Measurements from ENCODE around the gene ORAI3.

The ORAI3 gene

GRCh38 chr16:30903596-30903995 lies 45.3 kb upstream of the ORAI3 start:
- TF ChIP-seq, protein P1, sequence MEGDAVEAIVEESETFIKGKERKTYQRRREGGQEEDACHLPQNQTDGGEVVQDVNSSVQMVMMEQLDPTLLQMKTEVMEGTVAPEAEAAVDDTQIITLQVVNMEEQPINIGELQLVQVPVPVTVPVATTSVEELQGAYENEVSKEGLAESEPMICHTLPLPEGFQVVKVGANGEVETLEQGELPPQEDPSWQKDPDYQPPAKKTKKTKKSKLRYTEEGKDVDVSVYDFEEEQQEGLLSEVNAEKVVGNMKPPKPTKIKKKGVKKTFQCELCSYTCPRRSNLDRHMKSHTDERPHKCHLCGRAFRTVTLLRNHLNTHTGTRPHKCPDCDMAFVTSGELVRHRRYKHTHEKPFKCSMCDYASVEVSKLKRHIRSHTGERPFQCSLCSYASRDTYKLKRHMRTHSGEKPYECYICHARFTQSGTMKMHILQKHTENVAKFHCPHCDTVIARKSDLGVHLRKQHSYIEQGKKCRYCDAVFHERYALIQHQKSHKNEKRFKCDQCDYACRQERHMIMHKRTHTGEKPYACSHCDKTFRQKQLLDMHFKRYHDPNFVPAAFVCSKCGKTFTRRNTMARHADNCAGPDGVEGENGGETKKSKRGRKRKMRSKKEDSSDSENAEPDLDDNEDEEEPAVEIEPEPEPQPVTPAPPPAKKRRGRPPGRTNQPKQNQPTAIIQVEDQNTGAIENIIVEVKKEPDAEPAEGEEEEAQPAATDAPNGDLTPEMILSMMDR (IDR thresholded peaks at IDR 0.05; ENCODE audit: low read depth, low read length): no peak
- H3K4me3 ChIP-seq (ENCODE audit: low read depth, low read length): no peak overlapping the region

- TF ChIP-seq, protein P1 (IDR thresholded peaks at IDR 0.05; ENCODE audit: low read depth, low read length): no peak
- H3K4me3 ChIP-seq (ENCODE audit: low read depth, low read length): no peak overlapping the region
Observed at GRCh38 chr16:30904114-30904780, 44.6 kb upstream of the ORAI3 start.

DNA sequence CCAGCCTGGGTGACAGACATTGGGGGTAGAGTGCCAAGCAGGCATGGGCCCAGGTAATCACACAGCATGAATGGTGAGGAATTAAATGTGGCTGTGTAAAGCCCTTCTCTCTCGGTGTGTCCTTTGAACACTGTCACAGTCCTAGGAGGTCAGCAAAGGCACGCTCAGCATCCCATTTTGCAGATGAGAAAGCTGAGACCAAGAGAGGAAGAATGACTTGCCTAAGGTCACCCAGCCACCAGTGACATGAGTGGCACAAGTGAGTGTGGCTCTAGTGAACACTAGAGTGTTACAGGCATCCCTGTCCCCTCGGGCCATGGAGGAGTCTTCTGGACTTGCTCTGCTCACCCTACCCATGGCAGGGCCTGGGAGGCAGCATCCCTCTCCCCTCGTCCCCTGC lies 41.8 kb upstream of the ORAI3 start:
- TF ChIP-seq, protein P1 (IDR thresholded peaks at IDR 0.05; ENCODE audit: low read depth, low read length): no peak
- no peak overlapping the region for H3K4me3 ChIP-seq (ENCODE audit: low read depth, low read length)

- no peak overlapping the region for H3K4me3 ChIP-seq (ENCODE audit: low read depth, low read length)
- TF ChIP-seq, protein P1 (IDR thresholded peaks at IDR 0.05; ENCODE audit: low read depth, low read length): no peak
Observed at GRCh38 chr16:30910427-30911029, 38.3 kb upstream of the ORAI3 start.

GRCh38 chr16:30912794-30913412 lies 36.0 kb upstream of the ORAI3 start:
- TF ChIP-seq, protein P1 (IDR thresholded peaks at IDR 0.05; ENCODE audit: low read depth, low read length): no peak
- H3K4me3 ChIP-seq (ENCODE audit: low read depth, low read length): no peak overlapping the region

DNA sequence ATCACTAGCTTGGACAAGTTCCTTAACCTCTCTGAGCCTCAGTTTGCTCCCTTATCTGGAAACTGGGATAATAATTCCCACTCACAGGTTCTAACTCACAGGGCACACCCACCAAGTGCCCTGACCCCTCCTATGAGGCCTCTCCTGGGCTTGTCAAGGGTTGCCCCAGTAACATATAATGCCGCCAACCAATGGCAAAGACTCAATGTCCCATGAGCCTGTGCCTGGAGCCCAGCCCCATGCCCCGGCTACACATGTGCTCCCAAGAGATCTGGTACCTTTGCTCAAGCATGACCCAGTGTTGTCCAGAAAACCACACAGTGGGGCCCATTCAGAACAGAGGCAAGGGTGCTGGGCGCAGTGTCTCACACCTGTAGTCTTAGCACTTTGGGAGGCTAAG lies 34.0 kb upstream of the ORAI3 start:
- TF ChIP-seq, protein P1 (IDR thresholded peaks at IDR 0.05; ENCODE audit: low read depth, low read length): no peak
- H3K4me3 ChIP-seq (ENCODE audit: low read depth, low read length): no peak overlapping the region

DNA sequence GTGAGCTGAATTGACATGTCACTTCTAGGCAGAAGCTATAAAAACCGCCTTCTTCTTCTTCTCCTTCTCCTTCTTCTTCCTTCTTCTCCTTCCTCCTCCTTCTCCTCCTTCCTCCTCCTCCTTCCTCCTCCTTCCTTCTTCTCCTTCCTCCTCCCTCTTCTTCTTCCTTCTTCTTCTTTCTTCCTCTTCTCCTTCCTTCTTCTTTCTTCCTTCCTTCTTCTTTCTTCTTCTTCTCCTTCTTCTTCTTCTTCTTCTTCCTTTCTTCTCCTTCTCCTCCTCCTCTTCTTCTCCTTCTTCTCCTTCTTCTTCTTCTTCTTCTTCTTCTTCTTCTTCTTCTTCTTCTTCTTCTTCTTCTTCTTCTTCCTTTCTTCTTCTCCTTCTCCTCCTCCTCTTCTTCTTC lies 30.3 kb upstream of the ORAI3 start:
- H3K4me3 ChIP-seq (ENCODE audit: low read depth, low read length): no peak overlapping the region
- TF ChIP-seq, protein P1 (IDR thresholded peaks at IDR 0.05; ENCODE audit: low read depth, low read length): no peak
